ENCODE data around the gene MACROD2.

Gene MACROD2

GRCh38 chr20:15031546-15032351, 1036.4 kb downstream of the MACROD2 start:
- no peak for DNase-seq

- DNase-seq = no peak
Measured at GRCh38 chr20:15032352-15032622, 1037.0 kb downstream of the MACROD2 start.

- DNase-seq = no peak
Measured at GRCh38 chr20:15033269-15033668, 1038.0 kb downstream of the MACROD2 start.

DNA sequence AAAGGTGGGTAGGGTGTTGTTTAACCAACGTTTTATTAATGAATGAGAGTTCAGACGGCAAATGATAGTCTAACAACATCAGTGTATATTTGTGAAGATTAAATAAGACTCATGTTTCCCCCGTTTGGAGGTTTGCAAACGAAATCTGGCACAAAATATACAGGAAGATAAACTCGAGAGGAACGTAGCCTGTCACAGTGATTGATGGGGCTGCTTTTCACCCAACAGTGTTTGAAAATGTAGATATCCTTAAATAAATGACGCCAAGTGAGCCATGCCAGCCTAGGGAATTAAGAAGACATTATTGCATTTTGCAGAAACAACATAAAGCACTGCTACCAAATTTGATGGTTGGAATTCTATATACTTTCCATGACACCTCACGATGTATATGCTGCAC, 1038.6 kb downstream of the MACROD2 start:
- DNase-seq = no peak

DNA sequence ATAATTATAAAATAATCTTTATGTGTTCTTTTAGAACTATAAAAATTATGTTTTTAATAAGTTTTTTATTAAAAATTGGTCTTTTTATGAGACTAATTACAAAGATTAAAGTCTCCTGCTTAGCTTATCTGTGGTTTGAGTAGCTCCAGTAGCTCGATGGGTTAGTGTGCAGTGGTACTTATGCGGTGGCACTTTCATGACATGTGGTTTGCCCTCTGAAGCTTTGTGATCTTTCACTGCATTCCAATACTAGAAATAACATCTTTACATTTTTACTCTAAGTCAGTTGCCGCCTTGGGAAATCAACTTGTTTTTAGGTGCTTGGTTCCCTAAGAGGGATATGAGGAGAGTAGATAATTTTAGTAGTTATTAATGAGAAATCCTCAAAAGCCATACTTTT, 1041.6 kb downstream of the MACROD2 start:
- DNase-seq = no peak

- no peak for DNase-seq
Measured at GRCh38 chr20:15039088-15039752, 1043.9 kb downstream of the MACROD2 start.

GRCh38 chr20:15042723-15043122, 1047.4 kb downstream of the MACROD2 start:
- DNase-seq = no peak

DNA sequence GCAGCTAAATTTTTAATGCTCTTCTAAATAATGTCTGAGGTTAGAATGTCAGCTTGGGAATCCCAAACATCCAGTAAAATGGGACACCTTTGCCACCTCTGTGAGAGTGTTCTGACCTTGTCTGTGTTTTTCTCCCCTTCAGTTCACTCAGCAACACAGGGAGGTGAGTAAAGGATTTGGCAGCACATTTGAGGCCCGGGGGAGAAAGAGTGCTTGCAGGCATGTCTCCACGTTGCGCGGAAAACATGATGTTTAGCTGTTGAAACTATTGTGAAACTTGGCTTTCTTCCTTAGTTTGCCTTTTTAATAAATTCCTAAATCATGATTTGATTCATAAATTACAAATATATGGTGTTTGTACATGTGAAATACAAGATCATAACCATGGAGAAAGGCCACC, 1049.9 kb downstream of the MACROD2 start:
- DNase-seq = no peak

- DNase-seq = no peak
Measured at GRCh38 chr20:15047042-15047441, 1051.7 kb downstream of the MACROD2 start.

DNA sequence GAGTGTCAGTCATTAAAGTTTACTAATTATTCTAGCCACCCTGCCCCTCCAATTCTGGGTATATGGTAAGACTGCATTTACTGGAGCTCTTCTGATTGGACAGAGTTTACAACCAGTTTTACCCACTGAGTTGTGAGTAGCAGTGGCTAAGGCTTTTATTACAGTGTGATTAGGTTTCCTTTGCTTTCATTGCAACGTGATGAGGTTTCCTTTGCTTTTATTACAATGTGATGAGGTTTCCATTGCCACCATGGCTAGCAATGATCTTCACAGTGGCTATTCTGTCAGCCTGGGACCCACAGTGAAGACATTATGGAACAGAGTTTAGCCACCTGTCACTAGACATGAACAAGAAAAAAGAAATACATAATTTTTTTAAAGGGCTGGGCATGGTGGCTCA, 1052.3 kb downstream of the MACROD2 start:
- no peak for DNase-seq

- no peak for DNase-seq
Measured at GRCh38 chr20:15056246-15056645, 1060.9 kb downstream of the MACROD2 start.

DNA sequence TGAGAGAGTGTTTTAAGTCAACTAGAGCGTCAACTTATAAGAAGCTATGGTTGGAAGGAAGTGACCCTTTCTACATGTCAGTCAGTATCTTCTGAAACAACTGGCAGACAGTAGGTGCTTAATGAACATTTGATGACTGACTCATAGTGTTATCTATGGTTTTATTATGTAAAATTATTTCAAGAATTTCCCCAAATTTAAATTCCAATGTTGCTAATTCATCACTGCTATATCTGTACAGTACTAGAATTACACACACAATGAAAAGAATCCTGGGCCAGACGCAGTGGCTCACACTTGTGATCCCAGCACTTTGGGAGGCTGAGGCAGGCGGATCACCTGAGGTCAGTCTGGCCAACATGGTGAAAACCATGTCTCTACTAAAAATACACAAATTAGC, 1063.5 kb downstream of the MACROD2 start:
- no peak for DNase-seq

DNA sequence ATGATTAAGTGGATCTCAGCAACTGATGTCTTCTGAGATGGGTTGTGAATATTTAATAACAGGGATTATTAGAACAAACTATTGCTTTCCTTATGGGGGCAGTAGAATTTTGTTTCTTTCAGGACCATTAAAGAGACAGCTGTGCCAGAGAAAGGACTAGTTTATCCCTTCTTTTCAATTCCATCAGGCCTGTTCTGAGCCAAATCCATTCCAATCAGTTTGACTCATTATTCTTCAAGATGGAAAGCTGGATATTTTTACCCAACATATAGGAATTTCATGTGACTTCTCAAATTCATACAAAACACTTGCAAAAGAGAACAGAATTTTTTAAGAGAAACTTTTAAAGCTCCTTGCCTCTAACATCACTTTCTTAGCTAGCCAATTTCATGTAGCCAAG, 1064.1 kb downstream of the MACROD2 start:
- no peak for DNase-seq

GRCh38 chr20:15060265-15061060, 1065.1 kb downstream of the MACROD2 start:
- no peak for DNase-seq

DNA sequence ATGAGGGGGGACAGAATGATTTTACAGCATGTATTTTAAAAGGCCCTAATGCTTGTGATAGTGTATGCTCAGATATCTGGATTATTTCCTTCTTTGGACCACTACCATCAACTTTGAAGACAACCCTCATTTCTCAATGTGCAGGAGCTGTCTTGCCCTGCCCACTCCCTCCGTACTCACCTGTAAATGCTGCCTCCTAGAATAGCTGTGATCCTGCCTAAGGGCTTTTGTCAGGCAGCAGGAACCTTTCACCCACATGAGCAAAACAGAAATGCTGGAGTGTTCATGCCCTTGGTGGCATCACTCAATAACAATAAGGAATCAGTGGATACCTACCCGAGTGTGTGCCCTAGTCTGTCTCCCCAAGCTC, 1065.7 kb downstream of the MACROD2 start:
- DNase-seq = no peak

GRCh38 chr20:15061955-15062354, 1066.6 kb downstream of the MACROD2 start:
- DNase-seq = no peak

DNA sequence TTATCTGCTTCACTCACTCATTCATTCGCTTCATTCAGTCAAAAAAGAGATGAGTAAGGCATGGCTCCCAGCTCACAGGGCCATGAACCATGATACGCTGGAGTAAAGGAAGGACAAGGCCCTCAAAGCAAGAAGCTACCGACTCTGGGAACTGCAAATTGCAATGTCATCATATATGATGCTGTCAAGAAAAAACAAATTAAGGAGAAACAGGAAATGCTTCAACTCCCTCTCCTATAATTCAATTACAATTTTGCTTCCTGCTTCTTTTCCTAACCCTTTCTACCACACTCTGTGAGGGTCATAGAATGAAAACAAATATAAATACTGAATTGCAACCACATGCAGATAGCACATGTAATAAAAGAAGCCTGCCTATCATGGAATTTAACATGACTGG, 1067.8 kb downstream of the MACROD2 start:
- no peak for DNase-seq

GRCh38 chr20:15064741-15065140, 1069.4 kb downstream of the MACROD2 start:
- DNase-seq = no peak

- no peak for DNase-seq
Measured at GRCh38 chr20:15065794-15066193, 1070.5 kb downstream of the MACROD2 start.

- no peak for DNase-seq
Measured at GRCh38 chr20:15068486-15068885, 1073.2 kb downstream of the MACROD2 start.

DNA sequence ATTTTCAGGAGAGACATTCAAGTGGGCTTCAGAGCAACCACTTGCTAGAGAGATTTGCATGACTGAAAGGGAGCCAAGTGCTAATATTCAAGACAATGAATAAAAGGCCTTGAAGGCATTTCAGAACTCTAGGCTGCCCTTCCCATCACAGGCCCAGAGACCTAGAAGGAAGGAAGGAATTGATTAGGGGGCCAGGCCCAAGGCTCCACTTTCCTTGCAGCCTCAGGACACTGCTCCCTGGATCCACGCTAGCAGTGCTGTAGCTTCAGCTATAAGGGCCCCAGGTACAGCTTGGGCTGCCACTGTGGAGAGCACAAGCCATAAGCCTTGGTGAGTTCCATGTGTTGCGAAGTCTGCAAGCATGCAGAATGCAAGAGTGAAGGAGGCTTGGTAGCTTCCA, 1074.0 kb downstream of the MACROD2 start:
- DNase-seq = no peak

DNA sequence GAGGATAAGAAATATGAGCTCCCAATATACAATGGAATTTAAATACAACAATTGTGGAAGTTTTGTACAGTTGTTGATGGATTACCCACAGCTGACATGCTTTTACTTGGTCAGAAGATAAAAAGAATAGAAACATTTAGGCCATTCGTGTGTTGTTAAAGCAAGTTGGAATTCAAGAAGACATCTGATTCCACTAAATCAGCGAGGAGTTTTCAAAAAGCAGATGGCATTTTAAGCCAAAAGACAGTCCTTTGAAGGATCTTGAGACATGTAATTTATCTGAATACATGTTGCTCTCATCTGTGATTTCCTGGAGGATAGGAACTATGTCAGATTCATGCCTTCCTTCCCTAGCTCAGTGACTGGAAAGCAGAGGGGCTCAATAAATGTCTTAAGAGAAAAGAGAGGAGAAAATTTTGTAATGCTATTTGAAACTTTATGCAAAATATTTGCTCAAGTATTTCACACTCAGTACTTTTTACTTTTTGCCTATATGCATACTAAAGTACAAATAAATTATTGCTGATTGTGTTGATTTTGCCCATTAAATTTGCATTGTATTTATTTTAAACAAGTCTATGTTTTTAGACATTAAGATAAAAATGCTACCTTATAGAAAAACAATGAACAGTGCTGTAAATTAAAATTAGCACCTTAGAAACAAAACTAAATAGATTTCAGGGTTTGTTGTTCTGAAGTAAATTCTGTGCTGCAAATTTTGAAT, 1075.9 kb downstream of the MACROD2 start:
- DNase-seq = no peak

DNA sequence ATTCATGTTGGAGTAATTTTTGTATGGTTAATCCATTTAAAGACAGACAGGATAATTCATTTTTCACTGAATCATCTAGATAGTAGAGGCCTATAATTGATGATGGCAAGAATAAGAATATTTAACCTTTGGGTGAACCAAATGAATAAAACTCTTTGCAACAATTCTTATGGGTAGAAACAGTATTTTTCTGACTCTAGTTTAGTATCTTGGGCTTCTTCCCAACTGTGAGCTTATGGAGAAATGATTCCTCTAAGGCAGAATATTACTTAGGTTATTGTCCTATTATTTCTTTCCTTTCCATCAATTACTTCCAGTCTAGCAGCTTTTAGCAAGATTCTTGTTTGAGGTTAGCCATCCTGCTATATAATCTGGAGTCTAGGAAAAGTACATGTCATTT, 1077.0 kb downstream of the MACROD2 start:
- DNase-seq = no peak
